Measurements from ENCODE around the gene LRRC37B.

GRCh38 chr17:32007463-32008298 is 498 bp downstream of the LRRC37B start:
- TF ChIP-seq CTCF (IDR thresholded peaks at IDR 0.05) = no peak
- no peak for TF ChIP-seq POLR2A (IDR thresholded peaks at IDR 0.05)

Measured in Peyer's patch (tissue), 4 donors.